Measurements from ENCODE around the gene SCAF8. TPM values are rescaled to one million over a fixed set of nuclear protein-coding genes. Genes with fewer than 3 reads are reported as not detected.
A peak's percentile ranks its signal among the peaks of the same experiment; 100 is the strongest.

SCAF8 gene
- total and polyA plus RNA-seq, 2 experiments from 2014 or later, result 18.9 to 42.0 TPM

DNA sequence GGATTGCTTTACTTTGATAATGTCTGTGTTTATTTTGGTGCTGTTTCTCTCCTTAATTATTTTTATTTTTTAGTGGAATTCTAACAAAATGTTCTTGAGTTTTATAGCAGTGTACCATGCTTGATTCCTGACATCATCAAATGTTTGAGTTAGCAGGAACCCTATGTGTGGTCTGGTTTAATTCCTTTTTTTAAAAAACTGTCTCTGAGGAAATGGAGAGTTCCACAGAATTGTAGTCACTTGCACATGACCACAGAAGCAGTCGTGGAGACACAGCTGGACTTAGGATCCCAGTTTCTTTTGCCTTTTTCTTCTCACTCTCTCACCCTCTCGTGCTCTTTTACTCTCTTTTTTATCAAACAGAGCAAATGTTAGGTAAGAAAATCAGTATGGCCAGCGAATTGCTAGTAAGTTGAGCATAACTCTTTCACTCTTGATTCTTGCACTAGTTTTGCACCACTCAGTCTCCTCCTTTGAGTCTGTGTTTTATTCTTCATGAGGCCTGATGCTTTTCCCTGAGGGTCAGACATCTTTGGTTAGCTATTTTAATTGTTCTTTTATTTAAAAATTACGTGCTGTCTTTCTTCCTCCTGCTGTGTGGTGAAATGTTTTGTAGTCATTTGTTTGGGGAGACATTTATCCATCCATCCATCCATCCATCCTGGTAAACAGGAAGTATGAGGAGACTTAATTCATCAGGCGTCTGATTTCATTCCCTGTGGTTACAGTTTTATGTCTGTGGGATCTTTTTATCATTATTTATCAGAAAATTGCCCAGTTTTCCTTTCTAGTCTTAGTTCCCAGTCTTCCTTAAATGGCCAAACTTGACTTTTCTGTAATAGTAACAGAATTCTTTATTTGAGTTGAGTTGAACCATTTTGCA lies 83.0 kb downstream of the SCAF8 start:
- DNase-seq (ENCODE audit: low read depth in 1 of 2, low spot score in 1 of 2), result peak in 1 of 2 donors; percentile 20
- no peaks in the 10 kb centered on the region for H3K9me3 ChIP-seq (ENCODE audit: low read depth)
- H3K36me3 ChIP-seq, result peaks cover 86% of the 10 kb centered on the region
- no peak overlapping the region for H3K4me3 ChIP-seq
- no peaks in the 10 kb centered on the region for H3K27me3 ChIP-seq
- TF ChIP-seq, protein P1, sequence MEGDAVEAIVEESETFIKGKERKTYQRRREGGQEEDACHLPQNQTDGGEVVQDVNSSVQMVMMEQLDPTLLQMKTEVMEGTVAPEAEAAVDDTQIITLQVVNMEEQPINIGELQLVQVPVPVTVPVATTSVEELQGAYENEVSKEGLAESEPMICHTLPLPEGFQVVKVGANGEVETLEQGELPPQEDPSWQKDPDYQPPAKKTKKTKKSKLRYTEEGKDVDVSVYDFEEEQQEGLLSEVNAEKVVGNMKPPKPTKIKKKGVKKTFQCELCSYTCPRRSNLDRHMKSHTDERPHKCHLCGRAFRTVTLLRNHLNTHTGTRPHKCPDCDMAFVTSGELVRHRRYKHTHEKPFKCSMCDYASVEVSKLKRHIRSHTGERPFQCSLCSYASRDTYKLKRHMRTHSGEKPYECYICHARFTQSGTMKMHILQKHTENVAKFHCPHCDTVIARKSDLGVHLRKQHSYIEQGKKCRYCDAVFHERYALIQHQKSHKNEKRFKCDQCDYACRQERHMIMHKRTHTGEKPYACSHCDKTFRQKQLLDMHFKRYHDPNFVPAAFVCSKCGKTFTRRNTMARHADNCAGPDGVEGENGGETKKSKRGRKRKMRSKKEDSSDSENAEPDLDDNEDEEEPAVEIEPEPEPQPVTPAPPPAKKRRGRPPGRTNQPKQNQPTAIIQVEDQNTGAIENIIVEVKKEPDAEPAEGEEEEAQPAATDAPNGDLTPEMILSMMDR (IDR thresholded peaks at IDR 0.05; ENCODE audit: low read depth, low read length), result no peak
- H3K4me1 ChIP-seq (ENCODE audit: low read depth), result no peaks in the 10 kb centered on the region
- H3K27ac ChIP-seq, result no peak overlapping the region

DNA sequence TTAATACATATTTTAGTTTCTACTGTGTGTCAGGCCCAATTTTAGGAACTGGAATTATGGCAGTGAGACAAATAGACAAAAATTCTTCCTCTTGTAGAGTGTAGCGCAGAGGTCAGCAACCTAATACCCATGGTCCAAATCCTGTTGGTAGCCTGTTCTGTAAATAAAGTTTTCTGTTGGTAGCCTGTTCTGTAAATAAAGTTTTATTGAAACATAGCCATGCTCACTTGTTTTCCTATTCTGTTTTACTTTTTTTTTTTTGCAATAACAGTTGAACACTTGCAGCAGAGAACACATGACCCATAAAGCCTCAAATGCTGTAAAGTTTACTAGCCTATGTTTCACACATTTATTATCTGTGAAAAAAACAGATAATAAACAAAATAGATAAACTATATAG lies 87.9 kb downstream of the SCAF8 start:
- no peaks in the 10 kb centered on the region for H3K9me3 ChIP-seq (ENCODE audit: low read depth)
- peaks cover 17% of the 10 kb centered on the region for H3K4me1 ChIP-seq (ENCODE audit: low read depth)
- no peak overlapping the region for H3K27ac ChIP-seq
- TF ChIP-seq, protein P1 (IDR thresholded peaks at IDR 0.05; ENCODE audit: low read depth, low read length), result no peak
- no peak overlapping the region for H3K4me3 ChIP-seq
- DNase-seq (ENCODE audit: low read depth in 1 of 2, low spot score in 1 of 2), result no peak
- H3K27me3 ChIP-seq, result no peaks in the 10 kb centered on the region
- peaks cover 69% of the 10 kb centered on the region for H3K36me3 ChIP-seq

DNA sequence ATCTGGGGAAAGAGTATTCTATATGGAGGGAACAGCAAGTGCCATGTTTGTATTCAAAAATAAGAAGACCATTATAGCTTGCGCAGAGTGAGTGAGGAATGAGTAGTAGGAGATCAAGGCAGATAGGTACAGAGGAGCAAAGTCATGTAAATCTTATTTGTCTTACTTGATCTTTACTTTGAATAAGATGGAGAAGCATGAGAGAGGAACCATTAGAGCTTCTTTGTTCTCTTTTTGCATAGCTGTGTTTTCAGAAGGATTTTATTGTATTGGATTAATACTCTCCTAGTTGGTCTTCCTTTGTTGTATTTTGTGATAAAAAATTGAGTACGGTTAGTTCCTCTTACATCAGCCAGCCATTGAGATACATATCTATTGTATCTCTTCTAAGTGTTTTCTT lies 88.4 kb downstream of the SCAF8 start:
- H3K36me3 ChIP-seq, result peaks cover 67% of the 10 kb centered on the region
- H3K9me3 ChIP-seq (ENCODE audit: low read depth), result no peaks in the 10 kb centered on the region
- DNase-seq (ENCODE audit: low read depth in 1 of 2, low spot score in 1 of 2), result no peak
- peaks cover 17% of the 10 kb centered on the region for H3K4me1 ChIP-seq (ENCODE audit: low read depth)
- H3K27me3 ChIP-seq, result no peaks in the 10 kb centered on the region
- no peak overlapping the region for H3K4me3 ChIP-seq
- TF ChIP-seq, protein P1 (IDR thresholded peaks at IDR 0.05; ENCODE audit: low read depth, low read length), result no peak
- no peak overlapping the region for H3K27ac ChIP-seq

DNA sequence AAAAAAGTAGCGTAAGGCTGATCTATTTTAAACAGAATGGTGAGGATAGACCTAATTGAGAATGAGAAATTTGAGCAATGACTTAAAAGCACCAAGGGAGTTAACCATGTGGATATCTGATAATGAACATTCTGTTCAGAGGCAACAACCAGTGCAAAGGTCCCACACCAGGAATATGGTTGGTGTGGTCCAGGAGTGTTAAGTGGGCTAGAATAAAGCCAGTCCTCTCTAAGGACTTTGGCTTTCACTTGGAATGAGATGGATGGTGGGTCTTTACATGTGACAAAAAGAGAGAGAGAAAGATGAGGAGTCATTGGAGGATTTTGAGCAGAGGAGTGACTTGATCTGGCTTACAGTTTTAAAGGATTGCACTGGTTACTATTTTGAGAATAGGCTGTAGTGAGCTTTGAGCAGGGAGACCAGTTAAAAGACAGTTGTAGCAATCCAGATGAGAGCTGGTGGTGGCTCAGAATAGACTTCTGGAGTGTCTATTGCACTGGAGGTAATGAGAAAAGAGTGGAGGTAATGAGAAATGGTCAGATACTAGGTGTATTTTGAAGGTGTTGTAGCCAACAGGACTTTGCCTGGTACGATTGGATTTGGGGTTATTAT lies 89.8 kb downstream of the SCAF8 start:
- DNase-seq (ENCODE audit: low read depth in 1 of 2, low spot score in 1 of 2), result peak in 1 of 2 donors; percentile 32
- Histone ChIP-seq H3K36me3 (peaks cover 64% of the 10 kb centered on the region), H3K4me1 (ENCODE audit: low read depth) (peaks cover 17% of the 10 kb centered on the region), H3K9me3 (ENCODE audit: low read depth) (no peaks in the 10 kb centered on the region), H3K4me3 (no peak overlapping the region), H3K27me3 (no peaks in the 10 kb centered on the region), H3K27ac (peak overlapping the region; percentile 79)
- TF ChIP-seq, protein P1 (IDR thresholded peaks at IDR 0.05; ENCODE audit: low read depth, low read length), result no peak

DNA sequence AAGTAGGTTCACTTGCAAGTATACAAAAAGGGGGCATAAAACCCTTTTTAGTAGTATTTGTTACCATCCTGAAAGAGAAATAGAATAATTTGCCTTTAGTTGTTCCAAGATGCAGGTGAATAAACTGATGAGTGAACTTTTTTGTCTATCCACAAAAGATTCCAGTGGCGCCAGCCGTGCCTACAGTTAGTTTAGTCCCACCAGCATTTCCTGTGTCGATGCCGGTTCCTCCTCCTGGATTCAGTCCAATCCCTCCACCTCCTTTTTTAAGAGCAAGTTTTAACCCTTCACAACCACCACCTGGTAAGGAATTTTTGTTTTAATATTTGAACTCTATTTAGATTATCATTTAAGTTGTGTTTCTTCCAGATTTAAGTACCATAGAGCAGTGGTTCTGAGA lies 90.9 kb downstream of the SCAF8 start:
- peak overlapping the region; percentile 12 for H3K27ac ChIP-seq

More for the DNA sequence above, 90.9 kb downstream of the SCAF8 start:
- TF ChIP-seq, protein P1 (IDR thresholded peaks at IDR 0.05; ENCODE audit: low read depth, low read length), result no peak
- Histone ChIP-seq H3K4me1 (ENCODE audit: low read depth) (peaks cover 17% of the 10 kb centered on the region), H3K4me3 (no peak overlapping the region), H3K36me3 (peaks cover 55% of the 10 kb centered on the region), H3K27me3 (no peaks in the 10 kb centered on the region), H3K9me3 (ENCODE audit: low read depth) (no peaks in the 10 kb centered on the region)
- DNase-seq (ENCODE audit: low read depth in 1 of 2, low spot score in 1 of 2), result peak in 1 of 2 donors; percentile 40

All from cardiac muscle cell (in vitro differentiated cells and primary cell).